Activated CD4-positive, alpha-beta T cell treated with anti-CD3 and anti-CD28 coated beads for 36 hours (primary cell): ENCODE measurements around the gene REEP6. TPM values are rescaled to one million over a fixed set of nuclear protein-coding genes. Genes with fewer than 3 reads are reported as not detected.
"Not testable (repeated sequence)": the region's sequence is repeated elsewhere in the genome, so short reads cannot be mapped to it uniquely, and the experiment has no call there.

Experiments
- ATAC-seq: fragments of 200-7000 bp; cut with Tn5 transposase; one replicate; pipeline ENCODE4 v1.10.0; 2021; ENCODE audit warnings: mild to moderate bottlenecking, moderate library complexity
- CTCF ChIA-PET: fragments of 350-600 bp; sonication (Branson Sonifier 250); formaldehyde crosslinking; loops from one replicate; lab custom pipeline; 2021; ENCODE audit warnings: antibody characterized with exemption; lab: Charles Lee
- POLR2A ChIA-PET: fragments of 350-600 bp; sonication (Branson Sonifier 250); formaldehyde crosslinking; loops from one replicate; lab custom pipeline; 2021; ENCODE audit warnings: antibody characterized with exemption, inconsistent platforms; lab: Charles Lee
- DNase-seq: peaks from one replicate; pipeline ENCODE4 v3.0.0-alpha.2; 2020
- H3K27ac Mint-ChIP-seq: one replicate; pipeline ENCODE4 v1.8.0; 2021; ENCODE audit warnings: mixed read lengths
- H3K27me3 Mint-ChIP-seq: one replicate; pipeline ENCODE4 v1.8.0; 2021; ENCODE audit warnings: mixed read lengths
- H3K36me3 Mint-ChIP-seq: one replicate; pipeline ENCODE4 v1.8.0; 2021; ENCODE audit warnings: low read depth, mixed read lengths
- H3K4me1 Mint-ChIP-seq: one replicate; pipeline ENCODE4 v1.8.0; 2021; ENCODE audit warnings: mixed read lengths
- H3K4me3 Mint-ChIP-seq: one replicate; pipeline ENCODE4 v1.8.0; 2021; ENCODE audit warnings: mild to moderate bottlenecking, moderate library complexity, mixed read lengths
- H3K9me3 Mint-ChIP-seq: one replicate; pipeline ENCODE4 v1.8.0; 2021; ENCODE audit warnings: low read depth, mixed read lengths
- intact Hi-C, 2 experiments: fragments of 100-400 bp; cut with DNase I in 1 of 2; cut with micrococcal nuclease in 1 of 2; formaldehyde crosslinking; loops; one replicate each; pipeline versions ENCODE4 v1.14.2 to v1.15.1; 2022 to 2024; cut with DNase I, micrococcal nuclease
- total RNA-seq, 2 experiments: library from RNA; stranded (reverse); gene quantifications; one replicate each; pipeline ENCODE4 v1.2.3, GENCODE V29; 2021

REEP6 gene
- total RNA-seq, 2 experiments from 2014 or later: 2.1 to 2.7 TPM

DNA sequence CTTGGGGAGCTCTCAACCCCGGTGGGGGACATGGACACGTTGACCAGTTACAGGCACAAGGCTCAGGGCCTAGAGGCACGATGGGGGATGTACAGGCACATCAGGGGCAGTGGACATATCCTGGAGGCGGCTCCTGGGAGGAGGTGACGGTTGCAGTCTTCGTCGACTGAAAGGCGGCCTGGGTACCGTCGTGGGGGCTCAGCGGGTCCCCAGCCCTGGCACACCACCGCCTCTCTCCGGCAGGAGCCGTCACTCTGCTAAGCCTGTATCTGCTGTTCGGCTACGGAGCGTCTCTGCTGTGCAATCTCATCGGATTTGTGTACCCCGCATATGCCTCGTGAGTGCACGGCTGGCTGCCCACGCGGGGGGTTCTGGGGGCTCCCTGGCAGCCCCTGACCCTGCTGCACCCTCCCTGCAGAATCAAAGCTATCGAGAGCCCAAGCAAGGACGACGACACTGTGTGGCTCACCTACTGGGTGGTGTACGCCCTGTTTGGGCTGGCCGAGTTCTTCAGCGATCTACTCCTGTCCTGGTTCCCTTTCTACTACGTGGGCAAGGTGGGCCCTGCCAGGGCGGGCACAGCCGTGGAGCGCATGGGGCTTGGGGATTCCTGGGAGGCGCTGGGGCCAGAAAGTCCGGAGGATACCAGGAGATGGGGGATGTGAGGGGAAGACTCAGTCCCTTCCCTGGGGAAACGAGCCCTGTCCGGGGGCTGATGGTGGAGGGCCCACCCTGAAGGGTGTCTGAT is 4.2 kb downstream of the REEP6 start:
- Mint-ChIP-seq H3K27me3 (peaks cover 3% of the 10 kb centered on the region), H3K27ac (no peak overlapping the region), H3K9me3 (no peaks in the 10 kb centered on the region), H3K4me1 (peaks cover 6% of the 10 kb centered on the region), H3K36me3 (no peaks in the 10 kb centered on the region), H3K4me3 (no peak overlapping the region)
- intact Hi-C loops: no loop called here
- DNase-seq: no peak
- ChIA-PET CTCF (no interaction called here), POLR2A (no interaction called here)
- no peak for ATAC-seq

DNA sequence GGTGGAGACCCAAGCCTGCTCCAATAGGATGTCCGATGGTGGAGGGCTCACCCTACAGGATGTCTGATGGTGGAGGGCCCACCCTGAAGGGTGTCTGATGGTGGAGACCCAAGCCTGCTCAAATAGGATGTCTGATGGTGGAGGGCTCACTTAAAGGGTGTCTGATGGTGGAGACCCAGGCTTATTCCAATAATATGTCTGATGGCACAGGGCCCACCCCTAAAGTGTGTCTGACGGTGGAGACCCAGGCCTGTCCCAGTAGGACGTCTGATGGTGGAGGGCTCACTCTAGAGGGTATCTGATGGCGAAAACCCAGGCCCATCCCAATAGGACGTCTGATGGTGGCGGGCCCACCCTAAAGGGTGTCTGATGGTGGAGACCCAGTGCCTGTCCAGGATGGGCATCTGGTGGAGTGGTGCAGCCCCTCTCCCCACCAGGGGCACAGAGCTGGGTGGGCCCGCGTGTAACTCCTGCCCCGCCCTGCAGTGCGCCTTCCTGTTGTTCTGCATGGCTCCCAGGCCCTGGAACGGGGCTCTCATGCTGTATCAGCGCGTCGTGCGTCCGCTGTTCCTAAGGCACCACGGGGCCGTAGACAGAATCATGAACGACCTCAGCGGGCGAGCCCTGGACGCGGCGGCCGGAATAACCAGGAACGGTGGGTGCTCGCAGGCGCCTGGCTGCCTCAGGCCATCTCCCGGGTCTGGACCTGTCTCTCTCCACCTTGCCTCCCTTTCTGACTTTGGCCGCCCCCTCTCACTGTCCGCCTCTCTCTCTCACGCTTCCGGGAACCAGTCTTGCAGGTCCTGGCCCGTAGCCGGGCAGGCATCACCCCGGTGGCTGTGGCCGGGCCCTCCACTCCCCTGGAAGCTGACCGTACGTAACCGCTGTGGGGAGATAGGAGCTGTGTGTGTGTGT is 5.1 kb downstream of the REEP6 start:
- Mint-ChIP-seq H3K9me3 (no peaks in the 10 kb centered on the region), H3K27ac (no peak overlapping the region), H3K4me3 (no peak overlapping the region), H3K27me3 (peaks cover 3% of the 10 kb centered on the region), H3K36me3 (no peaks in the 10 kb centered on the region), H3K4me1 (peaks cover 4% of the 10 kb centered on the region)
- CTCF ChIA-PET: no interaction called here
- ATAC-seq (no peak), DNase-seq (no peak)
- POLR2A ChIA-PET: no interaction called here
- intact Hi-C loops: no loop called here

DNA sequence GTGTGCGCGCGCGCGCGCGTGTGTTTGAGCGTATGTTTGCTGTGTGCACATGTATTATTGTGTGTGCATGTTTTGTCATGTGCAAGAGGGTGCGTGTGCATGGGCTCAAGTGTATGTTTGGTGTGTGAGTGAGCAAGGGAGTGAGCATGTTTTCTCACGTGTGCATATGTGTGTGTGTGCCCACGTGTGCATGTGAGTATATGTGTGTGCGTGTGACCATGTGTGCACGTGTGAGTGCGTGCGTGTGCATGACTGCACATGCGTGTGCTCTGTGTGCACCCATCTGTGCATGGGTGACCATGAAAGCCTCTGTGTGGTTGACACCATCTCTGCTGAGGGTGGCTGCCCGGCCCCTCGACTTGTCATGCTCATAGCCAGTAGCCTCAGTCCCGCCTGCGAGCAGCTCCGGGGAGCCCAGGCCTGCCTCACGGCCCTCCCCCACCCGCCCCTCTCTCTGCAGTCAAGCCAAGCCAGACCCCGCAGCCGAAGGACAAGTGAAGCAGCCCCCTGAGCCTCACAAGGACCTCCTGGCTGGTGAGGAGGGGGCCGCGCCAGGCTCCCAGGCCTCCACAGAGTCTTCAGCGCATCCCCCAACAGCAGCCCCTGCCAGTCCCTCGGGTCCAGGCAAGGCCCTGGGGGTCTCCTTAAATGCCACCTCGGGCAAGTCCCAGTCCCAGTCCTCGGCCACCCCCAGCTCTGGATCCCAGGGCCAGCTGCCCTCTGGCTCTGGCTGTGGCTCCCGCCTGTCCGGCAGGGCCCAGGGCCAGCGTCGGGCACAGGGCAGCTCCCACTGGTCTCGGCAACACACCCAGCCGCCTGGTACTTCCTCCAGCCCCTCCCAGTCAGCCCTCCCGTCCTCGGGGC is 6.0 kb downstream of the REEP6 start:
- peaks cover under 1% of the 10 kb centered on the region for H3K27me3 Mint-ChIP-seq
- intact Hi-C loops: no loop called here
- H3K4me1 Mint-ChIP-seq: peaks cover under 1% of the 10 kb centered on the region
- no peaks in the 10 kb centered on the region for H3K9me3 Mint-ChIP-seq
- H3K27ac Mint-ChIP-seq: no peak overlapping the region
- DNase-seq (no peak), ATAC-seq (no peak)
- ChIA-PET CTCF (no interaction called here), POLR2A (no interaction called here)
- H3K36me3 Mint-ChIP-seq: no peaks in the 10 kb centered on the region
- H3K4me3 Mint-ChIP-seq: no peak overlapping the region

DNA sequence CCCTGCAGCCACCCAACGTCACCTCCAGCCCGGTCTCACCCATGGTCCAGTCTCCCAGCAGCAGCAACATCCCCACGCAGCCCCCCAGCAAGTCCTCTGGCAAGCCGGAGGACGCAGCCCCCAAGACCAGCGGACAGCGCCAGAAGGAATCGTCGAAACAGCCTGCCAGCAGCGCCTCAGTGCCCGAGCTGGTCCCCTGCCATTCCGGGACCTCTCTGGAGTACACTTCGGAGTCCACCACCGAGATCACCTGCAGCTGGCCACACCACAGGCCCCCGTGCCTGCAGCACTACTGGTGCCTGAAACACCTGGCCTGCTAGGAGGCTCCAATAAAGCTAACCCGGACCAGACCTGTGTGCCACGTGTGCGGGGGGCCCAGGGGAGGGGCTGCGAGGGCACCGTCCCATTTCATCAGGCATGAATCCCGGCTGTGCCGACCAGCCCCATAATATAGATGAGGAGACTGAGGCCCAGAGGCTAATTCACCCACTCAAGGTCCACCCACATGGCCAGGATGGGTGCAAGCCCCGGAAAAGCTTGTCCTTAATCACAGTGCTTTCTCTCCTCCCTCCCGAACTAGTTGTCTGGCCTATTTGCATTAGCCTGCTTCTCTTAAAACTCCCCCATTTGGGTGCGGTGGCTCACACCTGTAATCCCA is 6.7 kb downstream of the REEP6 start:
- Mint-ChIP-seq H3K4me1 (no peaks in the 10 kb centered on the region), H3K27ac (no peak overlapping the region), H3K4me3 (no peak overlapping the region), H3K9me3 (no peaks in the 10 kb centered on the region), H3K36me3 (no peaks in the 10 kb centered on the region), H3K27me3 (peaks cover 2% of the 10 kb centered on the region)
- ATAC-seq: no peak
- no peak for DNase-seq
- intact Hi-C loops: no loop called here
- CTCF ChIA-PET: no interaction called here
- POLR2A ChIA-PET: no interaction called here

DNA sequence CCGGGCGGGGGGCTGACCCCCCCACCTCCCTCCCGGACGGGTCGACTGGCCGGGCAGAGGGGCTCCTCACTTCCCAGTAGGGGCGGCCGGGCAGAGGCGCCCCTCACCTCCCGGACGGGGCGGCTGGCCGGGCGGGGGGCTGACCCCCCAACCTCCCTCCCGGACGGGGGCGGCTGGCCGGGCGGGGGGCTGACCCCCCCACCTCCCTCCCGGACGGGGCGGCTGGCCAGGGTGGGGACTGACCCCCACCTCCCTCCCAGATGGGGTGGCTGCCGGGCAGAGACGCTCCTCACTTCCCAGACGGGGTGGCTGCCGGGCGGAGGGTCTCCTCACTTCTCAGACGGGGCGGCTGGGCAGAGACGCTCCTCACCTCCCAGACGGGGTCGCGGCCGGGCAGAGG is 8.2 kb downstream of the REEP6 start:
- H3K27me3 Mint-ChIP-seq, H3K4me1 Mint-ChIP-seq, CTCF ChIA-PET, DNase-seq, H3K36me3 Mint-ChIP-seq, intact Hi-C loops, H3K9me3 Mint-ChIP-seq, ATAC-seq, H3K27ac Mint-ChIP-seq, POLR2A ChIA-PET, H3K4me3 Mint-ChIP-seq: not testable (repeated sequence)

DNA sequence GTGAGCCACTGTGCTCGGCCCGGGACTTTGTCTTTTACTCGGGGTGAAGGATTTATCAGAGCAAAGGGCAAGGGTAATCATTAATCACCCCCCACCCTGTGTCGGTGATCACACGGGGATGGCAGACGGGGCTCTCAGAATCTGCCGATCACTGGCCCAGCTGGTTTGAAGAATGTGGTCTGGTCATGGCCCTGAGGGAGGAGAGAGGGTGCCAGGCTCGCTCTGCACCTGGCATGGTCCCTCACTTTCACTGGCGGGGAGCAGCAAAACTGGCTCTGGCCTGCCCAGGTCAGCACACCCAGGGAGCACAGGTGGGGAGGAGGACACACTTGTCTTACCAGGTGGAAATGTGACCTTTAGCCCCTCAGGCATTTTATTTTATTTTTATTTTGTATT is 10.2 kb downstream of the REEP6 start:
- Mint-ChIP-seq H3K4me3 (no peak overlapping the region), H3K27me3 (peaks cover 3% of the 10 kb centered on the region), H3K36me3 (no peaks in the 10 kb centered on the region), H3K27ac (no peak overlapping the region), H3K9me3 (no peaks in the 10 kb centered on the region), H3K4me1 (peaks cover 4% of the 10 kb centered on the region)
- ATAC-seq (no peak), DNase-seq (no peak)
- ChIA-PET CTCF (no interaction called here), POLR2A (no interaction called here)
- intact Hi-C loops: no loop called here

DNA sequence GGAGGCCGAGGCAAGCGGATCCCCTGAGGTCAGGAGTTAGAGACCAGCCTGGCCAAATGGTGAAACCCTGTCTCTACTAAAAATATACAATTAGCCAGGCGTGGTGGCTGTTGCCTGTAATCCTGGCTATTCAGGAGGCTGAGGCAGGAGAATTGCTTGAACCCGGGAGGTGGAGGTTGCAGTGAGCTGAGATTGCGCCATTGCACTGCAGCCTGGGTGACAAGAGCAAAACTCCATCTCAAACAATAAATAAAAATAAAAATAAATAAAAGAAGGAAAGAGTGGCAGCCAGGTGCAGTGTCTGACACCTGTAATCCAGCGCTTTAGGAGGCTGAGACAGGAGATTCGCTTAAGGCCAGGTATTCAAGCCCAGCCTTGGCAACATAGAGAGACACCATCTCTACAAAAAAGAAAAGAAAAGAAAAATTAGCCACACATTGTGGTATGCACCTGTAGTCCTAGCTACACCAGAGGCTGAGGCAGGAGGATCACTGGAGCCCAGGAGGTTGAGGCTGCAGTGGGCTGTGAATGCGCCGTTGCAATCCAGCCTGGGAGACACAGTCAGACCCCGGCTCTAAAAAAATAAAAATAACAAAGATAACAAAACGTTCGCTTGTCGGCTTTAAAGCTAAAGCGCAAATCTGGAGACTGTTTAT is 11.6 kb downstream of the REEP6 start:
- H3K27ac Mint-ChIP-seq: no peak overlapping the region
- peaks cover 5% of the 10 kb centered on the region for H3K4me1 Mint-ChIP-seq
- ATAC-seq: no peak
- H3K27me3 Mint-ChIP-seq: peaks cover 3% of the 10 kb centered on the region
- ChIA-PET CTCF (interaction anchor here (0.6 to 0.7 kb wide), 3 partner anchors 11 to 202 kb away, joined by 3 read pairs; no protein-coding TSS in a partner anchor), POLR2A (no interaction called here)
- DNase-seq: no peak
- H3K9me3 Mint-ChIP-seq: no peaks in the 10 kb centered on the region
- intact Hi-C loops: no loop called here
- H3K4me3 Mint-ChIP-seq: no peak overlapping the region
- no peaks in the 10 kb centered on the region for H3K36me3 Mint-ChIP-seq

DNA sequence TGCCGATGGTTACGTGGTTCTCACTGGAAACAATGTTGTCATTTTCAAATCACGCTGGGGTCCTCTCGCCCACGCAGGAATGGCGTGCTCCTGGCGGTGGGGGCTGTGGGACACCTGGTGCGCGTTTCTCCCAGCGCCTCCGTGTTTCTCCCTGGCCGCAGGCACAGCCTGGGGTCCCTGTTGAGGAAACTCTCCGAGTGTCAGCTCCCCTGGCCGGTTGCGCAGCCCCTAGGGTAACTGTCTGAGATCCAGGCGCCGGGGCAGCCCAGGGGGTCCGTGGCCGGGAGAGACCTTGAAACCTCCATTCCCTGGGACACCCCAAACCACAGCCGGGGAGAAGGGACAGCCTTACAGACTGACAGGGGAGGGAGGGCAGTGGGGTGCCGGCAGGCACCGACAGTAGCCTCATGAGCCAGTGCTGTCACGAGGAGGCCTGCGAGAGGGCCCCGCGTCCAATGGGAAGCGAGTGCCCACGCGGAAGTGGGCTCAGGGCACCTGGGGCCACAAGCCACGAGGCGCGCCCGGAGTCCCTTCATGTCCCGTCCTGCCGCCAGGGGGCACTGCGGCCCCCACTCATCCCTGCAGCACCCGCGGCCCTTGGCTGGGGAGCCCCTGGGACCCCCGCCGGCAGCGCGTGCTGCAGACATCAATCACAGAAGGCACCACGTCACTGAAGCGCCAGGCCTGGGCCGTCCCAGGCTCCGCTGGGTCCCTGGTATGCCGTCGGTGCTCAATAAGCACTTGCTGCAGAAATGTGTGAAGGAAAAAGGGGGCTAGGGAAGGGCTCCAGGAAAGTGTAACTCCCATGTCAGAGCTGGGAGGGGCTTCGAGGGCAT is 12.3 kb downstream of the REEP6 start:
- CTCF ChIA-PET: interaction anchor here (0.6 to 0.7 kb wide), 3 partner anchors 54 to 277 kb away, joined by 3 read pairs; no protein-coding TSS in a partner anchor
- H3K36me3 Mint-ChIP-seq: no peaks in the 10 kb centered on the region
- intact Hi-C loops: no loop called here

DNA sequence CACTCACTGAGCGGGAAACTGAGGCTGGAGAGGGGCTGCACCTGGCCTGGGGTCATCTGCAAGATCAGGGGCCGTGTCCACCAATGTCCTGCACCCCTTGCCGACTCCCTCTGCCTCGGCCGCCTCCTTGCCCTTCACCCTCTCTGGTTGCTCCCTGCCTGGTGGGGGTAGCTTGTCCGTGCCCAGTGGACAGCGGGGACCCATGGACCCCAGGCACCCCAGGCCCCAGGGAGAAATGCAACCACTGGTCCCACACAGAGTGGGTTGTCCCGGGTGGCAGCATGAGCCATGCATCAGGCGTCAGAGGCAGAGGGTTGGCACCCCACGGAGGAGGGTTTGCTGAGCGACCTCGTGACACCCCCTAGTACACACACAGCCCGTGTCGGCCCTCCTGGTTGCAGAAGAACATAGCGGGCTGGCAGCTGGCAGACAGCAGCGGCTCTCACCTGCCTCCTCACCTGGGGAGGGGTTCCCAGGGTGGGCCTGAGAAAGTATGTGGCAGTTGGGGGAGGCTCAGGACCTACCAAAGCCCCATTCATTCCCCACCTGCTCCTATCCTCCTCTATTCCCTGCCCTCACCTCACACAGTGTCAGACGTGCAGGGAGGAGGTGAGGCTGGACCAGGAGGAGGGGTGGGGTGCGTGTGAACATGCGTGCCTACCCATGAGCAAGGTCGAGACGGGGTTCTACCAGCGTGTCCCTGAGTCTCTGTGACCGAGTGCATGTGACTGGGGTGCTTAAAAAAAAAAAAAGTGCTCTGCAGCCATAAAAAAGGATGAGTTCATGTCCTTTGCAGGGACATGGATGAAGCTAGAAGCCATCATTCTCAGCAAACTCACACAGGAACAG is 13.2 kb downstream of the REEP6 start:
- no peak overlapping the region for H3K27ac Mint-ChIP-seq
- H3K4me1 Mint-ChIP-seq: peaks cover 10% of the 10 kb centered on the region
- H3K36me3 Mint-ChIP-seq: no peaks in the 10 kb centered on the region
- DNase-seq (no peak), ATAC-seq (no peak)
- ChIA-PET POLR2A (no interaction called here), CTCF (interaction anchor here (0.6 kb wide), 1 partner anchor 278 kb away, joined by 3 read pairs; no protein-coding TSS in a partner anchor)
- H3K27me3 Mint-ChIP-seq: peaks cover 3% of the 10 kb centered on the region
- intact Hi-C loops: no loop called here
- no peak overlapping the region for H3K4me3 Mint-ChIP-seq
- no peaks in the 10 kb centered on the region for H3K9me3 Mint-ChIP-seq

More for the DNA sequence above, 12.3 kb downstream of the REEP6 start:
- POLR2A ChIA-PET: no interaction called here
- DNase-seq (peak; percentile 88), ATAC-seq (peak; percentile 49)
- Mint-ChIP-seq H3K4me1 (peaks cover 10% of the 10 kb centered on the region), H3K27me3 (peaks cover 3% of the 10 kb centered on the region), H3K27ac (no peak overlapping the region), H3K9me3 (no peaks in the 10 kb centered on the region), H3K4me3 (no peak overlapping the region)
